Raji (cell line): ENCODE measurements around the gene DRG2.

Source experiments
- POLR2A ChIP-seq: IDR thresholded peaks from 2 replicates; pipeline ENCODE4 v1.6.1; 2011; ENCODE audit warnings: low read depth, low read length, control low read depth; ENCODE audit not compliant: insufficient read depth

DRG2 gene, protein sequence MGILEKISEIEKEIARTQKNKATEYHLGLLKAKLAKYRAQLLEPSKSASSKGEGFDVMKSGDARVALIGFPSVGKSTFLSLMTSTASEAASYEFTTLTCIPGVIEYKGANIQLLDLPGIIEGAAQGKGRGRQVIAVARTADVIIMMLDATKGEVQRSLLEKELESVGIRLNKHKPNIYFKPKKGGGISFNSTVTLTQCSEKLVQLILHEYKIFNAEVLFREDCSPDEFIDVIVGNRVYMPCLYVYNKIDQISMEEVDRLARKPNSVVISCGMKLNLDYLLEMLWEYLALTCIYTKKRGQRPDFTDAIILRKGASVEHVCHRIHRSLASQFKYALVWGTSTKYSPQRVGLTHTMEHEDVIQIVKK

DNA sequence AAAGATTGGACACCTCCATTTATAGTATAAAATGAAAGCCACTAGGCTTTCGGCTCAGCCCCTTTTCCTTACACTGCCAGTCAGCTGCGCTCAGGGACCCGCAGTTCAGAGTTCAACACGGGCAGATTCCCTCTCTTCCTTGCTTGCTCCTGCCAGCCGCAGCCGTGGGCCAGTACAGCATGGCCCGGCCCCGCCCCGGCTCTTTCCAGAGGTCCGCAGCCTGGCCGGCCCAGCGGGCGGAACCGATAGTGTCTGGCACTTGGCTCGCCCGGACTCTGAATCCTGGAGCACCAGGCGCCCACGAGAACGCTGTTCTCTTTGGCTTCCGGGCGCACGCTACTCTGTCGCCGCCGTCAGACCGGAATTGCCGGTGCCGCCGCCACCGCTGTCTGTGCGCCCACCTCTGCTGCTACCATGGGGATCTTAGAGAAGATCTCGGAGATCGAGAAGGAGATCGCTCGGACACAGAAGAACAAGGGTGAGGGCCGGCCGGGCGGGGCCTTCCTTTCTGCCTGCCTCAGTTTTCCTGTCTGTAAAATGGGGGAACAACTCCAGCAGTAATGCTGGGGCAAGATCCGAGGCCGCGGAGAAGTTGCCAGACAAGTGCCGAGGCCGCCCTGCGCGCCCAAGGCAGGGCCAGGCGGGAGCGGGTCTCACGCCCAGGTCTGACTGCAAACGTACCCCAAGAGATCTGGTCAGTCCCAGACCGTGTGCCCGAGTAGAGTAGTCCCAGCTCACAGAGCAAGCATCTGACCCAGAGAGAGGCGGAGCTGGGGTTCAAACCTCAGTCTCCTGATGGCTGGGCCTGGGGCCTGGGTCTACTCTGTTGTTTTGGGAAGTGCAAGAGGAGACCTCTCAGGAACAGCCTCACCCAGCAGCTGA is at the start of gene DRG2:
Gene DRG2, plus strand, starts transcription at position 339 of the 882 bp plus-strand sequence. Its CDS starts 76 bp downstream, at position 415.
- peak; percentile 85 for TF ChIP-seq POLR2A

DNA sequence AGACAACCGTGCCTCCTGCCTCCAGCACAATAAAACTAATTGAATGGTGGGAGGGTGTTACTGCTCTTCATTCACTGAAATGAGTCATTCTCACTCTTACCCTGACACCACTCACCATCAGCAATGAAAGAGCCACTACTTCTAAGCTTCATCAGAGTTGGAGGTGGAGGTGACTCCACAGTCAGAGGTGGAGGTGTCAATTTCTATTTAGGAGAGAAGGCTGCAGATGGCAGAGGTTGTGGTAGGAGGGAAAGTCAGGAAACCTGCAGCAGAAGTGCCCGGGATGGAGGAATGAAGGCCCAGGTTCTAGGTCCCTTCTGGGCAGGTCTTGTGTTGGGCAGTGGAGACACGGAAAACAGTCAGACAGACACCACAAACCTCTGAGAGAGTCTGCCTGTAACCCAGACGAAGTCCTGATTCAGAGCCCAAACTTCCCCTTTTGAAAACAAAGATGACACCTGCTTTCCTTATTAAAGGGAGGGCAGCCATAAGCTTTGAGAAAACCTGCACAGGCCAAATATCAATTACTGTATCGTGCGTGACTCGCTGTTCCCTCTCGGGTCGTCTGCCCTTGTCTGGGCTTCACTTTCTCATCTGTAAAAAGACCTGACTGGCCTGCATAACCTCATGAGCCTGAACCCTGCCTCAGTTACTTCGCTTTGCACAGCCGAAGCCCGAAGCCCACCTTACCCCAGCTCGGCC is 49.4 kb upstream of the DRG2 start:
- TF ChIP-seq POLR2A = no peak

DNA sequence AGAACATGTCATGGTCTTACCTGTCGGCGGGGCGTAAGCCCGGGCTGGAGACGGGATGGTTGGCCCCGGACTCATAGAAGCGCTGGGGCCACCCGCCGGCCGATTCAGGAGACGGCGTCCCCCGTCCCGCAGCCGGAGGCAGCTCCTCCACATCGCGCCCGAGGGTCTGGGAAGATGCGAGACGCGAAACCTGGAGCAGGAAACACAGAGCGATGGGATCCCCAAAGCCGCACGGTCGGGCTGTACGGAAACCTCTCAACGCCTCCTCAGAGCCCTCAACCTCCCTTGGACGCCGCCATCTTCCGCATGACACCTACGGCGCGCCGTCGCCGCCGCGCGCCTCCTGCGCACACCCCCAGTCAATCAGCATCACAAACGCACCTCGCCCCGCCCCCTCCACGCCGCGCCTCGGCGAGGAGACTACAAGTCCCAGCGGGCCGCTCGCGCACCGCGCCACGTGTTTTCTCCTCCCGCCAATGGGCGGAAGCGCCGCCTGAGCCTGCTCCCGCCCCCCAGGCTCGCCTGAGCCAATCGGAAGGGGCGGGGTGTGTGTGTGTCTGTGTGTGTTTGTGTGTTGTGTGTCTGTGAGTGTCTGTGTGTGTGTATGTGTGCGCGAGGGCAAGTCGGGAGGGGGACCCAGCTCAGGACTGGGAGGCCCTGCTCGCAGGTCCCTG is 48.8 kb upstream of the DRG2 start, which contains the start of the genes ATPAF2 and GID4:
Gene ATPAF2, minus strand, starts transcription at position 308 of the 674 bp plus-strand sequence. Its CDS starts 155 bp downstream, at position 153.
Gene GID4, plus strand, starts transcription at position 548 of the 674 bp plus-strand sequence. Its CDS starts 57 bp downstream, at position 605.
- peak; percentile 73 for TF ChIP-seq POLR2A

- TF ChIP-seq POLR2A = peak; percentile 3; the same call in 1 of the 2 replicates
These were observed 48.0 kb upstream of the DRG2 start for GRCh38 chr17:18039535-18040260.

GRCh38 chr17:18040261-18040858 is 47.4 kb upstream of the DRG2 start:
- TF ChIP-seq POLR2A = no peak

- TF ChIP-seq POLR2A = no peak
These were observed 46.0 kb upstream of the DRG2 start for GRCh38 chr17:18041776-18042175.

DNA sequence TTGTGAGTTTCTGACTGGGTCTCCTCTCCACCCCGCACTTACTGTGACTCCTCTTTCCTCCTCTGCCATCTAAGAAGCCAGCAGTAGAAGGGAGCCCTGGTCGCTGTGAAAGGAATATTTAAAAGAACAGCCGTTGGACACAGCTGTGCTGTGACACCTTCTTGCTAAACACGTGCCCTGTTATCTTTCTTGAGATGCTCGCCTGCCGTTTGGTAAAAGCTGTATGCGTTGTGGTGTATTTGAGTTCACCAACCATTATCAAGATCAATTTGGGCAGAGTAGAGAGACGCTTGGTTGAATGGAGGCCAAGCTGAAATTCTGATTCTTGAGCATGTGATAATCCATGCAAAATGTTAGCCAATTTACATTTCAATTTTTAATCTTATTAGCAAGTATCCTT is 44.8 kb upstream of the DRG2 start:
- TF ChIP-seq POLR2A = no peak

GRCh38 chr17:18043491-18043890 is 44.3 kb upstream of the DRG2 start:
- TF ChIP-seq POLR2A = no peak

DNA sequence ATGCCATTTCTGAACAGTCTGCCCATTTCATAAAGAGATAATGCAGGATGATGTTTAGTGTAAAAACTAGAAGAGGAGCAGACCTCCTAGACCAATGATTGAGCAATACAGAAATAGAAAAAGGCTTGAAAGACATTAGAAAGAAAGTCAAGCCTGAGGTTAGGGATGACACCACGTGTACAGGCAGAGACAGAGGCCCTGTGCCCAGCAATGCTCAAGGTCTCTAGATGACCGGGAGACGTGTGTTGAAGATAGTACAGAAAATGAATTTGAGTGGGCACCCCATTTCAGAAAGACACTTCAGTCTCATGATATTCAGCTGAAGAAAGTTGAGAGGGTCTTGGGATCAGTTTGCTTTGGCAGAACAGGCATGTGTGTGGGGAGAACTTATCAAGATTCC is 43.1 kb upstream of the DRG2 start:
- TF ChIP-seq POLR2A = no peak

DNA sequence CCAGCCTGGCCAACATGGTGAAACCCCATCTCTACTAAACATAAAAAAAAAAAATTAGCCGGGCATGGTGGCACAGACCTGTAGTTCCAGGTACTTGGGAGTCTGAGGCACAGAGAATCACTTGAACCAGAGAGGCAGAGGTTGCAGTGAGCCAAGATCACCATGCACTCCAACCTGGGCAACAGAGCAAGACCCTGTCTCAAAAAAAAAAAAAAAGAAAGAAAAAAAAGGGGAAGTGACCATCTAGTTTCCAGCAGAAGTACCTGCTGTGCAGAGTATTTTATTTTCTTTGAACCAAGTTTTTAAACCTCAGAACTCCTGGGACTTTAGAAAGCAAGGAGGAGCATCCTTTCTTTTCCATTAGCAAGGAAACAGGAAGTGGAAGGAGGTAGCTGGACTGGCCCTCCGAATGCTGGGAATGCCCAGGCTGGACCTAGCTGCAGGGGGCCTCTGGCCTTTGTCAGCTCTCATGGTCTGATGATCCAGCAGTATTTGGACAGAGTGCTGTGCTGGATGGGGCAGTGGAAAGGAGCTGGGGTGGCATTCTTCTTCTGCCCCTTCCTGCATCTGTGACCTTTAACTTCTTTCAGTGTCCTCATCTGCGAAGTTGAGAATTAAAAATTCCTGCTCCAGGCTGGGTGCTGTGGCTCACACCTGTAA is 41.9 kb upstream of the DRG2 start:
- TF ChIP-seq POLR2A = no peak

DNA sequence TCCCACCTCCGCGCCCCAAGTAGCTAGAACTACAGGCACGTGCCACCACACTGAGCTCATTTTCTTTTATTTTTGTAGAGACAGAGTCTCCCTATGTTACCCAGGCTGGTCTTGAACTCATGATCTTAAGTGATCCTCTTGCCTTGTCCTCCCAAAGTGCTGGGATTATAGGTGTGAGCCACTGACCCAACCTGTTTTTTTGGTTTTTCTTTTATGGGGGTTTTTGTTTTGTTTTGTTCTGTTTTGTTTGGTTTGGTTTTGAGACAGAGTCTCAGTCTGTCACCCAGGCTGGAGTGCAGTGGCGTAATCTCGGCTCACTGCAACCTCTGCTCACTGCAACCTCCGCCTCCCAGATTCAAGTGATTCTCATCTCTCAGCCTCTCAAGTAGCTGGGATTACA is 32.2 kb upstream of the DRG2 start:
- TF ChIP-seq POLR2A = no peak

DNA sequence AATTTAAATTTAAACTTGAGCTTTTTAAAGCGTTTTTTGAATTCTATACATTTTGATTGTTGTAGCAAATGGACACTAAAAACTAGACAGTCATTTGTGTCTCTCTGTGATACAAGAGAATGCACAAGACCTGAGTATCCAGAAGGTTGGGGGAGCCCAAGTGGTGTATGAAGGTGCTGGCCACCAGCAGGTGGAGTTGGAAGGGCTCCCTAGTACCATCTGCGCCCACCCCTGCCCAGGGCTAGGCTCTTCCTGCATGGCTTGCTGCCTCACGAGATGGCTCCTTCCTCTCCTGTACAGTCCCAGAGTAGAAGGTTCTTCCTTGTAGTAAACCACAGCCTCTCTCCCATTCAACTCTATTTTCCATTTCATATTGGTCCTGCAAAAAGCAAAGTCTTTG is 31.5 kb upstream of the DRG2 start:
- TF ChIP-seq POLR2A = no peak

- TF ChIP-seq POLR2A = no peak
These were observed 28.5 kb upstream of the DRG2 start for GRCh38 chr17:18059283-18059682.
